Uterus (tissue), 4 donors: ENCODE measurements around the gene STUM. TPM values are rescaled to one million over a fixed set of nuclear protein-coding genes. Genes with fewer than 3 reads are reported as not detected.

Source experiments
- DNase-seq, 2 donors: peaks; one replicate each; pipeline ENCODE4 v3.0.0-alpha.2; 2019 to 2020
- H3K27ac ChIP-seq, 2 donors: fragments of 200-600 bp; sonication (generic); 1 replicate in 1 of 2; 2 replicates in 1 of 2; pipeline ENCODE4 v1.5.1; 2016 to 2018
- H3K27me3 ChIP-seq, 2 donors: fragments of 200-600 bp; sonication (generic); one replicate each; pipeline ENCODE4 v1.5.1; 2018 to 2019; ENCODE audit warnings: control low read depth in 1 of 2
- H3K36me3 ChIP-seq, 2 donors: fragments of 200-600 bp; sonication (generic); one replicate each; pipeline ENCODE4 v1.5.1; 2019; ENCODE audit warnings: control low read depth in 1 of 2
- H3K4me1 ChIP-seq, 2 donors: fragments of 200-600 bp; sonication (generic); one replicate each; pipeline ENCODE4 v1.5.1; 2018 to 2019; ENCODE audit warnings: control low read depth in 1 of 2
- H3K4me3 ChIP-seq, 2 donors: fragments of 200-600 bp; sonication (generic); 1 replicate in 1 of 2; 2 replicates in 1 of 2; pipeline ENCODE4 v1.5.1; 2018 to 2019; ENCODE audit warnings: mild to moderate bottlenecking in 1 of 2
- H3K9me3 ChIP-seq, 2 donors: fragments of 200-600 bp; sonication (generic); one replicate each; pipeline ENCODE4 v1.5.1; 2019; ENCODE audit warnings: control low read depth in 1 of 2
- POLR2A ChIP-seq, 2 donors: fragments of 450-650 bp; IDR thresholded peaks; one replicate each; pipeline ENCODE4 v1.6.1; 2016; ENCODE audit warnings: antibody characterized with exemption in 2 of 2, mild to moderate bottlenecking in 1 of 2, moderate library complexity in 1 of 2
- intact Hi-C: fragments of 100-400 bp; cut with DNase I; formaldehyde crosslinking; loops from one replicate; pipeline ENCODE4 v1.15.1; 2023; ENCODE audit warnings: low total_unique reads
- total RNA-seq, 4 donors: library from RNA; depleted of rRNA in 3 of 4; stranded (reverse); fragments of >200 nt in 3 of 4; gene quantifications; one replicate each; pipeline versions ENCODE4 v1.1.0 to v1.2.4, GENCODE V29; 2014 to 2023
- TF ChIP-seq, protein P1 (sequence below), 4 experiments: fragments of 200-600 bp in 2 of 4; fragments of 450-650 bp in 2 of 4; sonication (generic) in 2 of 4; IDR thresholded peaks; one replicate each; pipeline ENCODE4 v1.5.1; 2016 to 2019; ENCODE audit warnings: antibody characterized with exemption in 4 of 4, mild to moderate bottlenecking in 2 of 4, moderate library complexity in 1 of 4
- donor health status: DM: yes; HTN: yes; CAD: no.

Gene STUM
- total RNA-seq, 4 donors from 2014 or later: 0.88 to 9.1 (median 2.2) TPM

DNA sequence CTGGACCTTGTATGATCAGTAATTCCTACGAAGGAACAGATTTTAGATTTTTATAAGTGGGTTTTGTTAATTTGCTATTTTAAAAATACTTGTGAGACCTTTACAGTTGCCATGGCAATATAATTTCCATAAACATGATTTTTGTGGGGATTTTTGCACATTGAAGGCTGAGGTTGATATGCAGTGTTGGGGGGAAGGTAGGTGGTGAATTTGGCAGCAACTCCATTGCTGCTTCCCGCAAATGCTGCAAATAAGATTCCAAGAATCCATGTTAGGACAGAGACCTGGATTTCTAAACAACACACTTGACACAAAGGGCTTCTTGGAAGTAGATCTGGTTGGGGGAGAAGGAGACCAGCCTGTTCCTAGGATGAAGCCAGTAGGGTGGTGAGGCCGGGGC, 18.2 kb downstream of the STUM start:
- no peak overlapping the region for H3K27ac ChIP-seq
- no peaks in the 10 kb centered on the region for H3K27me3 ChIP-seq
- no peak for TF ChIP-seq POLR2A (IDR thresholded peaks at IDR 0.05)
- TF ChIP-seq, protein P1, sequence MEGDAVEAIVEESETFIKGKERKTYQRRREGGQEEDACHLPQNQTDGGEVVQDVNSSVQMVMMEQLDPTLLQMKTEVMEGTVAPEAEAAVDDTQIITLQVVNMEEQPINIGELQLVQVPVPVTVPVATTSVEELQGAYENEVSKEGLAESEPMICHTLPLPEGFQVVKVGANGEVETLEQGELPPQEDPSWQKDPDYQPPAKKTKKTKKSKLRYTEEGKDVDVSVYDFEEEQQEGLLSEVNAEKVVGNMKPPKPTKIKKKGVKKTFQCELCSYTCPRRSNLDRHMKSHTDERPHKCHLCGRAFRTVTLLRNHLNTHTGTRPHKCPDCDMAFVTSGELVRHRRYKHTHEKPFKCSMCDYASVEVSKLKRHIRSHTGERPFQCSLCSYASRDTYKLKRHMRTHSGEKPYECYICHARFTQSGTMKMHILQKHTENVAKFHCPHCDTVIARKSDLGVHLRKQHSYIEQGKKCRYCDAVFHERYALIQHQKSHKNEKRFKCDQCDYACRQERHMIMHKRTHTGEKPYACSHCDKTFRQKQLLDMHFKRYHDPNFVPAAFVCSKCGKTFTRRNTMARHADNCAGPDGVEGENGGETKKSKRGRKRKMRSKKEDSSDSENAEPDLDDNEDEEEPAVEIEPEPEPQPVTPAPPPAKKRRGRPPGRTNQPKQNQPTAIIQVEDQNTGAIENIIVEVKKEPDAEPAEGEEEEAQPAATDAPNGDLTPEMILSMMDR (IDR thresholded peaks at IDR 0.05): no peak
- DNase-seq: no peak
- H3K9me3 ChIP-seq: no peaks in the 10 kb centered on the region
- H3K36me3 ChIP-seq: no peaks in the 10 kb centered on the region
- no peak overlapping the region for H3K4me3 ChIP-seq
- intact Hi-C loops: no loop called here
- H3K4me1 ChIP-seq: peaks cover 0 to 9% of the 10 kb centered on the region in 2 donors

DNA sequence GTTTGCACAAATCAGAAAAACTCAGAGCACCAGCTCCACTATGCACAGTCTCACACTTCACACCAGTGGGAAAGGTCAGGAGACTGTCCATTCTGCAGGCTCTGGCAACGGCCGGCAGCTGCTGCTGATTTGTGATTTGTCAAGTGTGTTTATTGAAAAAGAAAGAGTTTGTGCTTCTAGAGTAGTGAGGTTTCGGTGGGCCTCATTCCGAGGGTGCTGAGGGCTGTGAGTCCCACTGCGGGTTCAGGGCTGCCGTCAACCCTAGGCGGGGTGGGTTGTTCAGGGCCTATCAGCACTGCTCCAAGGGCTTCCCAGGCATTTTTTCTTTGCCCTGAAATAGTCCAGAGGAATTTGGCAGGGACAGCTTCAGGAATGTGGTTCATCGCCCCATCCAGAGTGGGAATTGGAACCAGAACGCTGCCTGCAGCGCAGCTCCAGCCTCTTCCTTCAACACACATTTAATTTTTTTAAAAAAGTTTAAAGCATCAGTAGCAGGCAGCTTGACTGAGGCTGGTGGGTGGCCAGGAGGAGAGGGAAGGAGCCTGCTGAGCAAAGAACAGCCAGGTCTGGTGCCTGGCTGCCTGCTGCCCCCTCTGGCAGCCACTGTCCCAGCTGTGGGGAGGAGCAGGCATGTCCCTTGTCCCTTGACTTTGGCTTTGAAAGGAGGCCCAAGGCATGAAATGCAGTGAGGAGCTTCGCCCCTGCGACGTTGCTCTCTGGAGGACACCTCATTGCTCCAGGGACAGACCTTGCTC, 19.7 kb downstream of the STUM start:
- peak; percentile 28 to 48 for DNase-seq
- Histone ChIP-seq H3K36me3 (no peaks in the 10 kb centered on the region), H3K27me3 (no peaks in the 10 kb centered on the region), H3K27ac (peak overlapping the region; percentile 51 to 52), H3K4me3 (no peak overlapping the region), H3K9me3 (no peaks in the 10 kb centered on the region), H3K4me1 (peaks cover 0 to 9% of the 10 kb centered on the region in 2 donors)
- no peak for TF ChIP-seq POLR2A (IDR thresholded peaks at IDR 0.05)
- TF ChIP-seq, protein P1 (IDR thresholded peaks at IDR 0.05): peak in 1 of 4 experiments; percentile 19
- intact Hi-C loops: no loop called here

DNA sequence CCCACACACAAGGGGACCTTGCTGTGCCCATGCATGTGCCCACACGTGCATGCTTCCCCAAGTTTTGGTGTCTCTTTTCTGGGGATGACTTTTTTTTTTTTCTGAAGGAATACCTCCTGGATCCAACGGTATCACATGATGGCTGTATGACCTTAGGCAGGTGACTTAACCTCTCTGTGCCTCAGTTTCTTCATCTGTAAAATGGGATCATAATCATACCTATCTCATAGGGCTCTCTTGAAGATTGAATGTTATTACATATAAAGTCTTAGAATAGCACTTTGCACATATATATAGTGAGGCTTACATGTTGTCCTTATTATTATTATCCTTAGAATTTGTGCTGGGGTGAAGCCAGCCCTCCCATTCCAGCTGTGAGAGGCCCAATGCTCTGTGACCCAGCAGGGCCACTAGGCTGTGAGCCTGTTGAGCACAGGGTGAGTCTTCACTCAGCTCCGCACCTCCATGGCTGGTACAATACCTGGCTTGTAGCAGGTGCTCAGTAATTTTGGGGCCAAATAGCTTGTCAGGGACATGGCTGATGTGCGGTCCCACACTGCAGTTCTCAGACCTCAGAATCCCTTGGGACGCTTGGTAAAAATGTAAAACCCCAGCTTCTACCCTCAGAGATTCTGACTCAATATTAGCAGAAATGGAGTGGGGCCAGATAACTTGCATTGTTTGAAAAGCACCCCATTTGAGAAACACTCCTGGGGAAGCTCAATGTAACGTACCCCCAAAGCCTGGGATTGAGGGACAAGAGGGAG, 20.6 kb downstream of the STUM start:
- intact Hi-C loops: no loop called here
- Histone ChIP-seq H3K27ac (peak overlapping the region; percentile 51 to 52), H3K36me3 (no peaks in the 10 kb centered on the region), H3K27me3 (no peaks in the 10 kb centered on the region), H3K4me1 (peaks cover 0 to 9% of the 10 kb centered on the region in 2 donors), H3K9me3 (no peaks in the 10 kb centered on the region), H3K4me3 (no peak overlapping the region)
- no peak for TF ChIP-seq POLR2A (IDR thresholded peaks at IDR 0.05)
- DNase-seq: no peak

DNA sequence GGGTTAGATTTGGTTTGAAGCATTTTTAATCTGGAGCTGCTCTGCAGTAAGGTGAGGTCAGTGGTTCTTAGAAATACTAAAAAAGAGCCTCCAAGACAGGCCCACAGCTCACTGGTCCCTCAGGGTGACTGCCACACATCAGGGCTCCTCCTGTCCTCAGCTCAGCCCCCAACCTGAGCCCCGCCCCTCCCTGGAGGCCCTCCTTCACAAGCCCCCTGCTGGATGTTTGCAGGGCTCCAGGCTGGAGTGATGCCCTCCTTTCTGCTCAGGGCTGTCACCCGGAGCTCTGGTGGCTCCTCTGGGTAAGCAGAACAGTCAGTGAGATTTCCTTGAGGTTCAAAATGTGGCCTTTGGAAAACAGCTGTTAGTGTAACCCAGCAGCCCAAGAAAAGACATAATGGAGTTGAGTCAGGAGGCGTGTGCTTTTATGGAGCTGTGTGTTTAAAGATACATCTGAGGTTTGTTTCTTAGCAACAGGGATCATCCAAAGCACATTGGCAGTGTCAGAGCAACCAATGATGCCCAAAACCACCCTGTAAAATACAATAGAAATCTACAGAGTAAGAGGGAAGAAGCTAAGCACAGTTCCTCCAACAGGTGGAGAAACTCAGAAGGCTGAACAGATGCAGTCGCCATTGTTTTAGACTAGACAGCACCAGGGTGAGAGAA, 21.4 kb downstream of the STUM start:
- no peak for DNase-seq
- Histone ChIP-seq H3K27ac (no peak overlapping the region), H3K27me3 (no peaks in the 10 kb centered on the region), H3K9me3 (no peaks in the 10 kb centered on the region), H3K4me3 (no peak overlapping the region), H3K36me3 (no peaks in the 10 kb centered on the region), H3K4me1 (peaks cover 0 to 9% of the 10 kb centered on the region in 2 donors)
- no peak for TF ChIP-seq POLR2A (IDR thresholded peaks at IDR 0.05)
- TF ChIP-seq, protein P1 (IDR thresholded peaks at IDR 0.05): no peak
- intact Hi-C loops: no loop called here

DNA sequence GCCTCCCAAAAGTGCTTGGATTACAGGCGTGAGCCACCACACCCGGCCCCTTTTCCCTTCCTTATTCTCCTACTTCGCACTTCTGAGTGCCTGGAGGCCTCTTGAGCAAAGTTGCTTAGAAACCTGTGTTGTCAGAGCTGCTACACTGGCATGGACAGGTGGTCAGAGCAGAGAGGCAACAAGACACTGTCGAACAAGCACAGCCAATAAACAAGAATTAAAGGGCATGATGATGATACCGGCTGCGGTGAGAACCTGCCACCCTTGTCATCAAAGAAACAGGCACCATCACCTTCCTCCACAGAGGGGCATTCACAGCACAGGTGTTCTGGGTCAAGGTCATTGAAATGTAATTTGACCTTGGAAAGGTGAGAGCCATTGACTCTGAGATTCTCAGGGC, 23.3 kb downstream of the STUM start:
- no peak for DNase-seq
- Histone ChIP-seq H3K4me3 (no peak overlapping the region), H3K36me3 (no peaks in the 10 kb centered on the region), H3K27me3 (no peaks in the 10 kb centered on the region), H3K27ac (no peak overlapping the region), H3K4me1 (peaks cover 0 to 9% of the 10 kb centered on the region in 2 donors), H3K9me3 (no peaks in the 10 kb centered on the region)
- intact Hi-C loops: no loop called here
- TF ChIP-seq, protein P1 (IDR thresholded peaks at IDR 0.05): no peak
